ENCODE data around the gene ADGRG6.

DNA sequence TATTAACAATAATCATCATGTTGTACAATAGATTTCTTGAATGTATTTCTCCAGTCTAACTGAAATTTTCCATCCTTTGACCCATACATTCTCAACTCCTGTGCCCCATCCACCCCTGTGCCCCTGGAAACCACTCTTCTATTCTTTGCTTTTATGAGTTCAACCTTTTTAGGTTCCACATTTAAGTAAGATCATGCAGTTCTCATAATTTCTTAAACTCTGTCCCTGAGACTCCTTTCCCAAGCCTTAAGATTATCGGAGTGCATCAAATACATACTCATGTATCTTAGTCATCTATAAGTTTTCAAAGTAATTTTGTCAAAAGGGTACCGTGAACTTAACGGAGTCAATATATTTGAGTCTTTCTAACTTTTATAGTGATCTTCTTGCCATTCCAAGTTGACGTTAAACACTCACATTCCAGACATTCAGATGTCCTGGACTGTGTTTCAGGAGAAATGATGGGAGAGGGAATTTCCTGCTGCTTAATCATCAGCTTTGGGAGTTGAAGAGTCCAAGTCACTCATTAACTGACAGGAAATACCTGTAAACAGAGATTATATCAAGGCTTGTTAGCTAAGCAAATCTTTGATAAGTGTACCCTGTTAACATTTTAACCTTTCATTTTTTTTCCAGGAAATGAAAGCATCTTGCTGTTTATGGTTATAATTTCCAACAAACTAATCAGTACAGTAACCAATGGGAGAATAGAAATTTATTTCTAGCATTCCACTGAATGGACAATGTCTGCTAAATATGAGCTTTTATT lies 73.3 kb downstream of the ADGRG6 start:
- TF ChIP-seq, protein P1, sequence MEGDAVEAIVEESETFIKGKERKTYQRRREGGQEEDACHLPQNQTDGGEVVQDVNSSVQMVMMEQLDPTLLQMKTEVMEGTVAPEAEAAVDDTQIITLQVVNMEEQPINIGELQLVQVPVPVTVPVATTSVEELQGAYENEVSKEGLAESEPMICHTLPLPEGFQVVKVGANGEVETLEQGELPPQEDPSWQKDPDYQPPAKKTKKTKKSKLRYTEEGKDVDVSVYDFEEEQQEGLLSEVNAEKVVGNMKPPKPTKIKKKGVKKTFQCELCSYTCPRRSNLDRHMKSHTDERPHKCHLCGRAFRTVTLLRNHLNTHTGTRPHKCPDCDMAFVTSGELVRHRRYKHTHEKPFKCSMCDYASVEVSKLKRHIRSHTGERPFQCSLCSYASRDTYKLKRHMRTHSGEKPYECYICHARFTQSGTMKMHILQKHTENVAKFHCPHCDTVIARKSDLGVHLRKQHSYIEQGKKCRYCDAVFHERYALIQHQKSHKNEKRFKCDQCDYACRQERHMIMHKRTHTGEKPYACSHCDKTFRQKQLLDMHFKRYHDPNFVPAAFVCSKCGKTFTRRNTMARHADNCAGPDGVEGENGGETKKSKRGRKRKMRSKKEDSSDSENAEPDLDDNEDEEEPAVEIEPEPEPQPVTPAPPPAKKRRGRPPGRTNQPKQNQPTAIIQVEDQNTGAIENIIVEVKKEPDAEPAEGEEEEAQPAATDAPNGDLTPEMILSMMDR (IDR thresholded peaks at IDR 0.05; ENCODE audit: insufficient read depth, low read length, poor library complexity, severe bottlenecking), result no peak
- no peak for TF ChIP-seq EZH2phosphoT487 (conservative IDR thresholded peaks at IDR 0.05; ENCODE audit: low read length)
